Thymus (tissue), 11 donors: ENCODE measurements around the gene CDKN2AIPNL. TPM values are rescaled to one million over a fixed set of nuclear protein-coding genes. Genes with fewer than 3 reads are reported as not detected.
"Not testable (repeated sequence)": the region's sequence is repeated elsewhere in the genome, so short reads cannot be mapped to it uniquely, and the experiment has no call there.

Source experiments
- DNase-seq, 9 donors: peaks; one replicate each; pipeline ENCODE4 v3.0.0-alpha.2; 2013; ENCODE audit warnings: low spot score in 9 of 9, low read depth in 6 of 9, missing footprints in 1 of 9
- H3K27ac ChIP-seq, 2 donors: one replicate each; pipeline ENCODE4 v1.5.1; 2013; ENCODE audit warnings: control low read depth in 1 of 2, low read depth in 1 of 2, low read length in 1 of 2, mild to moderate bottlenecking in 1 of 2, moderate library complexity in 1 of 2
- H3K27me3 ChIP-seq, 2 donors: one replicate each; pipeline ENCODE4 v1.5.1; 2013; ENCODE audit warnings: low read length in 1 of 2; ENCODE audit not compliant: control insufficient read depth in 2 of 2, insufficient read depth in 1 of 2
- H3K36me3 ChIP-seq, 2 donors: one replicate each; pipeline ENCODE4 v1.5.1; 2013; ENCODE audit warnings: low read length in 1 of 2, mild to moderate bottlenecking in 1 of 2, moderate library complexity in 1 of 2; ENCODE audit not compliant: control insufficient read depth in 2 of 2, insufficient read depth in 2 of 2
- H3K4me1 ChIP-seq, 2 donors: one replicate each; pipeline ENCODE4 v1.5.1; 2013; ENCODE audit warnings: low read length in 2 of 2; ENCODE audit not compliant: control insufficient read depth in 2 of 2, insufficient read depth in 2 of 2
- H3K4me3 ChIP-seq, 2 donors: one replicate each; pipeline ENCODE4 v1.5.1; 2013; ENCODE audit warnings: low read length in 2 of 2, control low read depth in 1 of 2, mild to moderate bottlenecking in 1 of 2
- H3K9me3 ChIP-seq, 2 donors: one replicate each; pipeline ENCODE4 v1.5.1; 2013; ENCODE audit warnings: low read length in 1 of 2, mild to moderate bottlenecking in 1 of 2; ENCODE audit not compliant: control insufficient read depth in 2 of 2, insufficient read depth in 1 of 2
- WGBS: extraction: QIAGEN DNeasy Blood & Tissue Kit; methylation state at CpG from one replicate; pipeline ENCODE4 v1.1.7; 2013; 5-methylcytosine and 5-hydroxymethylcytosine counted together
- polyA plus RNA-seq: library from polyadenylated mRNA; stranded (reverse); fragments of 200-250 nt; gene quantifications from one replicate; pipeline ENCODE4 v1.2.3, GENCODE V29; 2013
- total RNA-seq: library from RNA; stranded (reverse); fragments of 120-200 nt; gene quantifications from one replicate; pipeline ENCODE4 v1.2.4, GENCODE V29; 2013
- donor health status: healthy.

The CDKN2AIPNL gene
- total and polyA plus RNA-seq, 2 donors, result 36.5 to 42.1 TPM

DNA sequence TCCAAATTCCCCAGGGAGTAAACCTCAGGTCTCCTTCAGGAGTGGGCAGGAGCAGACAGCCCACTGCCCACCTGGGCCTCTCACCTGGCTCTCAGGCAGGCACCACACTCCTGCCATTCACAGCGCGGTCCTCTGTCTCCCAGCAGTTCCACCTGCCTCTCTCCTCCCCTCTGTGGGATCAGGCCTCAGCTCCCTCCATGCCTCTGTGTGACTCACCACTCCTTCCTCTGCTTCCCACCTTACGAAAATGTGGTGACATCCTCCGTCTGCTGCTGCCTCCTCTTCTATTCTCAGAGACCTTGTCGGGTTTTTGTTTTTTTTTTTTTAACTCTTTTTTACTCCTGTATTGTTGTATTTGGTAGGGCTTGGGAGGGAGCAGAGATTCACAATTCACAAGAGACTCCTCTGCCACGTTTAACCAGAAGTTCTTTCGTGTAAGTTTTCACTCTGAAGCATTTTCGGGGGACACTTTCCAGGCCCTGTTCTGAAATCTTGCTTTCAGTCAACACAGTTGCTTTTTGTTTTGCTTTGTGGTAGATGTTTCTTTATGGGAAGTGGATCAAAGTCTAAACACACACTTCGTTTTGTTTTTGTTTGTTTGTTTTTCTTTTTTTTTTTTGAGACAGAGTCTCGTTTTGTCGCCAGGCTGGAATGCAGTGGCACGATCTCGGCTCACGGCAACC lies 21.1 kb upstream of the CDKN2AIPNL start:
- H3K27ac ChIP-seq, result no peak overlapping the region
- H3K36me3 ChIP-seq, result no peaks in the 10 kb centered on the region
- H3K4me1 ChIP-seq, result peaks cover 2 to 15% of the 10 kb centered on the region in 2 donors
- 91% methylated on average over 14 of the region's 14 CpGs for WGBS
- no peak for DNase-seq
- no peaks in the 10 kb centered on the region for H3K27me3 ChIP-seq
- no peaks in the 10 kb centered on the region for H3K9me3 ChIP-seq
- H3K4me3 ChIP-seq, result no peak overlapping the region

DNA sequence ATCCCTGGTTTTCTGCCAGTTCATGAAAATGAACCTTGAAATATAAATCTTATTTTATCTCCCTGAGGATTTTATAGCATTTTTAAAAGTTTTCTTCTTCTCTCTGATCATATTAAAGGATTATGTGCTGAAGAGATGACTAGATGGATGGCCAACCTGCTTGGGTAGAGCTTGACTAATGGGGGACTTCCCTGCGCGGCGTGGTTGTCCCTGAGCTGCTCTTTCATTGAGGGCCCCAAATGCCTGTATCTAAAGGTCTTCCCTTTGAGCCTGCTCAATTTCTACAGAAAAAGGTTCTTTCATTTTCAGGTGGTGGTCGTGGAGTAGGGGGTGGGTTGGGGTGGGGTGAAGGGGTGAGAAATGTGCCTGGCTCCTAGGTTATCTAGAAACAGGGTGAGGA lies 20.5 kb upstream of the CDKN2AIPNL start:
- WGBS, result 84% methylated on average over 4 of the region's 4 CpGs
- H3K4me1 ChIP-seq, result peaks cover 2 to 9% of the 10 kb centered on the region in 2 donors
- no peaks in the 10 kb centered on the region for H3K27me3 ChIP-seq
- no peak overlapping the region for H3K27ac ChIP-seq
- H3K36me3 ChIP-seq, result no peaks in the 10 kb centered on the region
- H3K9me3 ChIP-seq, result no peaks in the 10 kb centered on the region
- no peak for DNase-seq
- H3K4me3 ChIP-seq, result no peak overlapping the region

DNA sequence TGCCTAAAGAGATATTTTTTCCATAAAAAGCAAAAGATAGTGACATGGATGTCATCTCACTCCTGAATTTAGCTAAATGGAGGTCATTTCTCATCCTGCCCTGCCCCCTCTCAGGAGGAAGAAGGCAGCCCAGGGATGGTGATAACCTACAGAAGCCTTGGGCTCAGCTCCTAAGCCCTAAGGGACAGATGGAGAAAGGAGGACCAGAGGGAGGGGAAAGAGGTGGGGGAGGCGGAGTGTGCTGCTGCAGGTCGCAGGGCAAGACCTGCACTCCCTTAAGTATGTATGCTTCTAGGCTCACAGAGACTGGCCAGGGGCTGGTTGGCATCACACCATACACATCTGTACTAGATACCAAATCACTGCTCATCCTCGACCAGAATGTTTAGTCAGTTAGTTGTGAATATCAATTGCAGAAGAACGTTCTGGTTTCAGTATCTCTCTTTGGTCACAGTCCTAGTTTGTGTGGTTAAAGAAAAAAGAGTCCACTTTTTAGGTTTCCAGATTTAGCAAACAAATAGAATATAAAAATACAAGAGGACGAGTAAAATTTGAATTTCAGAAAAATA lies 18.4 kb upstream of the CDKN2AIPNL start:
- H3K9me3 ChIP-seq, result no peaks in the 10 kb centered on the region
- WGBS, result 90% methylated on average over 5 of the region's 5 CpGs
- no peak overlapping the region for H3K4me3 ChIP-seq
- H3K4me1 ChIP-seq, result no peaks in the 10 kb centered on the region
- DNase-seq, result no peak
- no peaks in the 10 kb centered on the region for H3K36me3 ChIP-seq
- no peak overlapping the region for H3K27ac ChIP-seq
- no peaks in the 10 kb centered on the region for H3K27me3 ChIP-seq

DNA sequence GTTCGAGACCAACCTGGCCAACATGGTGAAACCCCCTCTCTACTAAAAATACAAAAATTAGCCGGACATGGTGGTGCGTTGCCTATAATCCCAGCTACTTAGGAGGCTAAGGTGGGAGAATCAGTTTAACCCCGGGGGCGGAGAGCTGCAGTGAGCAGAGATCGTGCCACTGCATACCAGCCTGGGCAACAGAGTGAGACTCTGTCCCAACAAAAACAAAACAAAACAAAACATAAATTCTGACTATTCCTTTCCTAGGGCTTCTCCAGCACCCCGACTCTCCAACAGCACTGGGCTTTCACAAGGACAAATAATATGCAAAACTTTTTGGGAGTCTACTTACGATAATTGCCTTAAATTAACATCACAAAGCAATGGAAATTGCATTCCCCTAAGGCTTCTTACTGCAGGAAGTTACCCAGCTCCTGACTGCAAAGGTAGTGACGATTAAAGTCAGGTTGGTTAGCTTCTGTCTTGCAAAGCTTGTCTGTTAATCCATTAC lies 15.9 kb upstream of the CDKN2AIPNL start:
- H3K4me3 ChIP-seq, result no peak overlapping the region
- no peak overlapping the region for H3K27ac ChIP-seq
- no peaks in the 10 kb centered on the region for H3K9me3 ChIP-seq
- H3K36me3 ChIP-seq, result no peaks in the 10 kb centered on the region
- no peaks in the 10 kb centered on the region for H3K27me3 ChIP-seq
- DNase-seq, result no peak
- no peaks in the 10 kb centered on the region for H3K4me1 ChIP-seq
- 86% methylated on average over 9 of the region's 9 CpGs for WGBS

DNA sequence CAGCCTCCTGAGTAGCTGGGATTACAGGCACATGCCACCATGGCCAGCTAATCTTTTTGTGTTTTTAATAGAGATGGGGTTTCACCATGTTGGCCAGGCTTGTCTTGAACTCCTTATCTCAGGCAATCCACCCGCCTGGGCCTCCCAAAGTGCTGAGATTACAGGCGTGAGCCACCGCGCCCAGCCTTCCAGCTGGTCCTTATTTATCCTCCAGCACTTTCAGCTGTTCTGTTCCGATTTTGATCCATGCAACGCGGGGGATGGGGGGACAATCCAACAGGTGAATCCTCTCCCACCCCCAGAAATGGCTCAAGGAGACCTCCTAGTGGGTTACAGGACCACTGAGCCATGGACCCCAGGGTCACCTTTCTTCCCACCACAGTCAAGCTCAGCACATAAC lies 14.7 kb upstream of the CDKN2AIPNL start:
- DNase-seq, result no peak
- H3K27me3 ChIP-seq, result no peaks in the 10 kb centered on the region
- 96% methylated on average over 7 of the region's 7 CpGs for whole genome bisulfite sequencing
- no peaks in the 10 kb centered on the region for H3K4me1 ChIP-seq
- no peaks in the 10 kb centered on the region for H3K36me3 ChIP-seq
- H3K9me3 ChIP-seq, result no peaks in the 10 kb centered on the region
- no peak overlapping the region for H3K4me3 ChIP-seq
- H3K27ac ChIP-seq, result no peak overlapping the region

DNA sequence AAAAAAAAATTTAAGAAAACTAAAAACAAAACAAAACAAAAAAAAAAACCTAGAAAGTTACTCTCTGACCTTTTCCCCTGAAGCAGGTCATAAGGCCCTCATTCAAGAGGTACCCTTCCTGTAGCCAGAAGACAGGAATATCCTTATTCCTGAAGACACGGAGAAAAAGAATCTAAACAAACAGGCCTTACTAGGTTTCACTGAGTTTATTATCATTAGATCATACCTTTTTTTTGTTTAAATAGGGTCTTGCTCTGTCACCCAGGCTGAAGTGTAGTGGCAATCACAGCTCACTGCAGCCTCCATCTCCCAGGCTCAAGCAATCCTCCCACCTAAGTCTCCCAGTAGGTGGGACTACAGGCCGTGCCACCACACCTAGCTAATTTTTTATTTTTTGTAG lies 11.7 kb upstream of the CDKN2AIPNL start:
- 98% methylated on average over 2 of the region's 2 CpGs for WGBS
- DNase-seq, result no peak
- Histone ChIP-seq H3K36me3 (no peaks in the 10 kb centered on the region), H3K4me1 (no peaks in the 10 kb centered on the region), H3K9me3 (no peaks in the 10 kb centered on the region), H3K4me3 (no peak overlapping the region), H3K27ac (no peak overlapping the region), H3K27me3 (no peaks in the 10 kb centered on the region)

DNA sequence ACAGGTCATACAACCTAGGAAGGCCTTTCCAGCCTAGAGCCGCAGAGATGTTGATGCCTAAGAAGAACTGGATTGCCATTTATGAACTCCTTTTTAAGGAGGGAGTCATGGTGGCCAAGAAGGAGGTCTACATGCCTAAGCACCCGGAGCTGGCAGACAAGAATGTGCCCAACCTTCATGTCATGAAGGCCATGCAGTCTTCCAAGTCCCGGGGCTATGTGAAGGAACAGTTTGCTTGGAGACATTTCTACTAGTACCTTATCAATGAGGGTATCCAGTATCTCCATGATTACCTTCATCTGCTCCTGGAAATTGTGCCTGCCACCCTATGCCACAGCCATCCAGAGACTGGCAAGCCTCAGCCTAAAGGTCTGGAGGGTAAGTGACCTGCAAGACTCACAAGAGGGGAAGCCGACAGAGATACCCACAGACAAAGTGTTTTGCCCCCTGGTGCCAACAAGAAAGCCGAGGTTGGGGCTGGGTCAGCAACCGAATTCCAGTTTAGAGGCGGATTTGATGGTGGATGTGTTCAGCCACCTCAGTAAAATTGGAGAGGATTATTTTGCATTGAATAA lies 11.2 kb upstream of the CDKN2AIPNL start:
- Histone ChIP-seq H3K36me3 (no peaks in the 10 kb centered on the region), H3K9me3 (no peaks in the 10 kb centered on the region), H3K27me3 (no peaks in the 10 kb centered on the region), H3K4me3 (no peak overlapping the region), H3K4me1 (no peaks in the 10 kb centered on the region), H3K27ac (no peak overlapping the region)
- DNase-seq, result no peak
- 98% methylated on average over 7 of the region's 7 CpGs for WGBS

DNA sequence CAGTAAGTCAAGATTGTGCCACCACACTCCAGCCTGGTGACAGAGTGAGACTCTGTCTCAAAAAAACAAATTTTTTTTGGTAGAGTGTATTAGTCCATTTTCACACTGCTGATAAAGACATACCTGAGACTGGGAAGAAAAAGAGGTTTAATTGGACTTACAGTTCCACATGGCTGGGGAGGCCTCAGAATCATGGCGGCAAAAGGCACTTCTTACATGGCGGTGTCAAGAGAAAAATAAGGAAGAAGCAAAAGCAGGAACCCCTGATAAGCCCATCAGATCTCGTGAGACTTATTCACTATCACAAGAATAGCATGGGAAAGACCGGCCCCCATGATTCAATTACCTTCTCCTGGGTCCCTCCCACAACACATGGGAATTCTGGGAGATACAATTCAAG lies 9.4 kb upstream of the CDKN2AIPNL start:
- not testable (repeated sequence) for H3K27ac ChIP-seq, H3K9me3 ChIP-seq, H3K27me3 ChIP-seq, H3K36me3 ChIP-seq, DNase-seq, H3K4me1 ChIP-seq, H3K4me3 ChIP-seq
- 98% methylated on average over 4 of the region's 4 CpGs for WGBS

DNA sequence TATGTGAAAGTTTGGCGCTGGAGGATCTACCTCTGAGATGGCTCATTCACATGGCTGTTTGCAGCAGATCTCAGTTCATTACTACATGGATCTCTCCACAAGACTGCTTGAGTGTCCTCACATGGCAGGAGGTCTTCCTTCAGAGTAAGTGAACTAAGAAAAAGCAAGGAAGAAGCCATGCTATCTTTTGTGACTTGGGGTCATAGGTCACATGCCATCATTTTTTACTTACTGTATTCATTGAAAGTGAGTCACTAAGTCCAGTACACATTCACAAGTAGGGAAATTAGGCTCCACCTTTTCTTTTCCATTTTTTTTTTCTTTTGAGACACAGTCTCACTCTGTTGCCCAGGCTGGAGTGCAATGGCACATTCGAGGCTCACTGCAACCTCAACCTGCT lies 8.7 kb upstream of the CDKN2AIPNL start:
- no peaks in the 10 kb centered on the region for H3K4me1 ChIP-seq
- WGBS, result 98% methylated on average over 2 of the region's 2 CpGs
- H3K27ac ChIP-seq, result no peak overlapping the region
- no peak overlapping the region for H3K4me3 ChIP-seq
- no peaks in the 10 kb centered on the region for H3K9me3 ChIP-seq
- H3K36me3 ChIP-seq, result no peaks in the 10 kb centered on the region
- H3K27me3 ChIP-seq, result no peaks in the 10 kb centered on the region
- no peak for DNase-seq
